Ureter (tissue), 1 donor: Measurements from ENCODE around the gene LDB2. TPM values are rescaled to one million over a fixed set of nuclear protein-coding genes. Genes with fewer than 3 reads are reported as not detected.
"Not testable (repeated sequence)": the region's sequence is repeated elsewhere in the genome, so short reads cannot be mapped to it uniquely, and the experiment has no call there.

ENCODE experiments used
- DNase-seq: peaks from one replicate; pipeline ENCODE4 v3.0.0-alpha.2; 2020; ENCODE audit warnings: low spot score
- total RNA-seq: library from RNA; stranded (reverse); gene quantifications from one replicate; pipeline ENCODE4 v1.2.4, GENCODE V29; 2023
- donor health status: DM: yes; HTN: yes; CAD: no.

The LDB2 gene
- 63.3 TPM for total RNA-seq

- peak; percentile 65 for DNase-seq
Measured at GRCh38 chr4:16897991-16898827, at the start of gene LDB2. Gene LDB2, minus strand, starts transcription at chr4:16898645.

- DNase-seq: no peak
Measured at GRCh38 chr4:16942491-16942890, 44.0 kb upstream of the LDB2 start.

- no peak for DNase-seq
Measured at GRCh38 chr4:16939178-16939577, 40.7 kb upstream of the LDB2 start.

- DNase-seq: no peak
Measured at GRCh38 chr4:16938512-16939040, 40.1 kb upstream of the LDB2 start.

- no peak for DNase-seq
Measured at GRCh38 chr4:16931339-16932305, 33.2 kb upstream of the LDB2 start.

GRCh38 chr4:16926214-16926613, 27.8 kb upstream of the LDB2 start:
- no peak for DNase-seq

GRCh38 chr4:16918716-16919115, 20.3 kb upstream of the LDB2 start:
- not testable (repeated sequence) for DNase-seq

- no peak for DNase-seq
Measured at GRCh38 chr4:16916719-16917337, 18.4 kb upstream of the LDB2 start.

- no peak for DNase-seq
Measured at GRCh38 chr4:16916031-16916430, 17.6 kb upstream of the LDB2 start.

GRCh38 chr4:16914208-16914607, 15.8 kb upstream of the LDB2 start:
- DNase-seq: no peak

GRCh38 chr4:16912896-16913295, 14.5 kb upstream of the LDB2 start:
- DNase-seq: no peak

- DNase-seq: no peak
Measured at GRCh38 chr4:16909281-16909680, 10.8 kb upstream of the LDB2 start.

GRCh38 chr4:16908377-16909021, 10.1 kb upstream of the LDB2 start:
- no peak for DNase-seq

GRCh38 chr4:16900325-16900724, 1.9 kb upstream of the LDB2 start:
- DNase-seq: no peak

- DNase-seq: no peak
Measured at GRCh38 chr4:16896881-16897750, 1.3 kb downstream of the LDB2 start.

GRCh38 chr4:16894406-16894805, 4.0 kb downstream of the LDB2 start:
- DNase-seq: no peak

- no peak for DNase-seq
Measured at GRCh38 chr4:16893141-16893651, 5.2 kb downstream of the LDB2 start.

GRCh38 chr4:16890651-16891050, 7.8 kb downstream of the LDB2 start:
- no peak for DNase-seq

- no peak for DNase-seq
Measured at GRCh38 chr4:16889945-16890344, 8.5 kb downstream of the LDB2 start.

- no peak for DNase-seq
Measured at GRCh38 chr4:16887887-16888286, 10.6 kb downstream of the LDB2 start.
